ENCODE results near the gene TMEM198.

TMEM198 gene

GRCh38 chr2:219524817-219525216, 19.0 kb upstream of the TMEM198 start:
- peaks cover 11% of the 10 kb centered on the region for H3K4me1 ChIP-seq (ENCODE audit: insufficient read depth, low read length, poor library complexity, severe bottlenecking)
- H3K4me3 ChIP-seq (ENCODE audit: low read length, poor library complexity, severe bottlenecking), result no peak overlapping the region
- no peak overlapping the region for H3K4me2 ChIP-seq (ENCODE audit: low read depth, low read length, poor library complexity, severe bottlenecking)
- H3K9me2 ChIP-seq (replicated peaks; ENCODE audit: low read depth, low read length), result no peaks in the 10 kb centered on the region
- no peaks in the 10 kb centered on the region for H4K20me1 ChIP-seq (ENCODE audit: insufficient read depth, low read length, poor library complexity, severe bottlenecking)
- no peak overlapping the region for H3K9ac ChIP-seq (ENCODE audit: low read depth, low read length, poor library complexity, severe bottlenecking)
- H2AFZ ChIP-seq (ENCODE audit: low read length), result no peak overlapping the region
- H3K36me3 ChIP-seq (ENCODE audit: insufficient read depth, low read length), result no peaks in the 10 kb centered on the region
- no peaks in the 10 kb centered on the region for H3F3A ChIP-seq (ENCODE audit: low read depth)
- no peaks in the 10 kb centered on the region for H3K27me3 ChIP-seq (ENCODE audit: insufficient read depth, low read length, poor library complexity, severe bottlenecking)
- H3K79me2 ChIP-seq (ENCODE audit: insufficient read depth, low read length), result no peaks in the 10 kb centered on the region
- H3K9me3 ChIP-seq (ENCODE audit: insufficient read depth, low read depth, low read length), result no peaks in the 10 kb centered on the region
- TF ChIP-seq, protein P1, sequence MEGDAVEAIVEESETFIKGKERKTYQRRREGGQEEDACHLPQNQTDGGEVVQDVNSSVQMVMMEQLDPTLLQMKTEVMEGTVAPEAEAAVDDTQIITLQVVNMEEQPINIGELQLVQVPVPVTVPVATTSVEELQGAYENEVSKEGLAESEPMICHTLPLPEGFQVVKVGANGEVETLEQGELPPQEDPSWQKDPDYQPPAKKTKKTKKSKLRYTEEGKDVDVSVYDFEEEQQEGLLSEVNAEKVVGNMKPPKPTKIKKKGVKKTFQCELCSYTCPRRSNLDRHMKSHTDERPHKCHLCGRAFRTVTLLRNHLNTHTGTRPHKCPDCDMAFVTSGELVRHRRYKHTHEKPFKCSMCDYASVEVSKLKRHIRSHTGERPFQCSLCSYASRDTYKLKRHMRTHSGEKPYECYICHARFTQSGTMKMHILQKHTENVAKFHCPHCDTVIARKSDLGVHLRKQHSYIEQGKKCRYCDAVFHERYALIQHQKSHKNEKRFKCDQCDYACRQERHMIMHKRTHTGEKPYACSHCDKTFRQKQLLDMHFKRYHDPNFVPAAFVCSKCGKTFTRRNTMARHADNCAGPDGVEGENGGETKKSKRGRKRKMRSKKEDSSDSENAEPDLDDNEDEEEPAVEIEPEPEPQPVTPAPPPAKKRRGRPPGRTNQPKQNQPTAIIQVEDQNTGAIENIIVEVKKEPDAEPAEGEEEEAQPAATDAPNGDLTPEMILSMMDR (conservative IDR thresholded peaks at IDR 0.05; ENCODE audit: low read length), result no peak
- no peak for TF ChIP-seq EZH2phosphoT487 (IDR thresholded peaks at IDR 0.05; ENCODE audit: borderline replicate concordance)

DNA sequence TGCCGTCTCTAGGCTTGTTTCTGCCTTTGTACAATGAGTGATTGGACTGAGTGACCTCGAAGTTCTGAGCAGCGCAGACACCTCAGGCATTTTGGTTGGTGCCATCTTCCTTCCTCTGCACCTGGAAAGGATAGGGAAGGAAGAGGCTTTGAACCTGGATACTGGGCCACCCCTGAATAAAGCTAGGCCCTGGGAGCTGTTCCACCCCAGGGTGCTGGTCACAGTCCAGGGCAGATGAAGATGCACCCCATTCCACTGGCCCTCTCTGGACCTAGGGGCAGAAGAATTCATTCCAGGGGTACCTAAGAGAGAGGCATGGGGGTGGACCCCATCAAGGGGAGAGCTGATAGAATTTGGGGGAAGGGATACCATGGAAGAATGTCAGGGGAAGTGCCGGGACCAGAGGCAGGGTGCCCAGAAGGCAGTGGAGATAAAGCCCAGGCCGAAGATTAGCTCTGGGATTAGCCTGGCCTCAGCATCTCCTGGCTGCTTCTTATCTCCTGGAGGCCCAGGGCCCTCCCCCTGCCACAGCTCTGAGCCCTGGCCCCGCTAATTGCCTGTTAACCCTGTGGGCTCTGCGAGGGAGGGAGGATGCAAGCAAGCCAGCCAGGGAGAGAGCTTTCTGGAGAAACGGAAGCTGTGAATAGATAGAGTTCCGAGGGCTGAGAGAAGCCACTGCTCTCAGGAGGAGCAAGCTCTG, 18.1 kb upstream of the TMEM198 start:
- Histone ChIP-seq H3F3A (ENCODE audit: low read depth) (no peaks in the 10 kb centered on the region), H3K36me3 (ENCODE audit: insufficient read depth, low read length) (no peaks in the 10 kb centered on the region), H2AFZ (ENCODE audit: low read length) (no peak overlapping the region), H3K9ac (ENCODE audit: low read depth, low read length, poor library complexity, severe bottlenecking) (no peak overlapping the region), H3K4me2 (ENCODE audit: low read depth, low read length, poor library complexity, severe bottlenecking) (no peak overlapping the region), H3K4me3 (ENCODE audit: low read length, poor library complexity, severe bottlenecking) (no peak overlapping the region), H4K20me1 (ENCODE audit: insufficient read depth, low read length, poor library complexity, severe bottlenecking) (no peaks in the 10 kb centered on the region), H3K4me1 (ENCODE audit: insufficient read depth, low read length, poor library complexity, severe bottlenecking) (peaks cover 8% of the 10 kb centered on the region), H3K27me3 (ENCODE audit: insufficient read depth, low read length, poor library complexity, severe bottlenecking) (no peaks in the 10 kb centered on the region), H3K79me2 (ENCODE audit: insufficient read depth, low read length) (no peaks in the 10 kb centered on the region), H3K9me3 (ENCODE audit: insufficient read depth, low read depth, low read length) (no peaks in the 10 kb centered on the region), H3K9me2 (replicated peaks; ENCODE audit: low read depth, low read length) (no peaks in the 10 kb centered on the region)
- no peak for TF ChIP-seq EZH2phosphoT487 (IDR thresholded peaks at IDR 0.05; ENCODE audit: borderline replicate concordance)
- TF ChIP-seq, protein P1 (conservative IDR thresholded peaks at IDR 0.05; ENCODE audit: low read length), result no peak

GRCh38 chr2:219526320-219527075, 17.3 kb upstream of the TMEM198 start:
- H3K9me3 ChIP-seq (ENCODE audit: insufficient read depth, low read depth, low read length), result no peaks in the 10 kb centered on the region
- TF ChIP-seq, protein P1 (conservative IDR thresholded peaks at IDR 0.05; ENCODE audit: low read length), result no peak
- TF ChIP-seq EZH2phosphoT487 (IDR thresholded peaks at IDR 0.05; ENCODE audit: borderline replicate concordance), result no peak
- no peaks in the 10 kb centered on the region for H3K9me2 ChIP-seq (replicated peaks; ENCODE audit: low read depth, low read length)
- H3K4me1 ChIP-seq (ENCODE audit: insufficient read depth, low read length, poor library complexity, severe bottlenecking), result no peaks in the 10 kb centered on the region
- no peaks in the 10 kb centered on the region for H4K20me1 ChIP-seq (ENCODE audit: insufficient read depth, low read length, poor library complexity, severe bottlenecking)
- no peak overlapping the region for H3K4me3 ChIP-seq (ENCODE audit: low read length, poor library complexity, severe bottlenecking)
- no peaks in the 10 kb centered on the region for H3F3A ChIP-seq (ENCODE audit: low read depth)
- no peaks in the 10 kb centered on the region for H3K79me2 ChIP-seq (ENCODE audit: insufficient read depth, low read length)
- no peak overlapping the region for H3K9ac ChIP-seq (ENCODE audit: low read depth, low read length, poor library complexity, severe bottlenecking)
- no peaks in the 10 kb centered on the region for H3K27me3 ChIP-seq (ENCODE audit: insufficient read depth, low read length, poor library complexity, severe bottlenecking)
- no peak overlapping the region for H2AFZ ChIP-seq (ENCODE audit: low read length)
- no peaks in the 10 kb centered on the region for H3K36me3 ChIP-seq (ENCODE audit: insufficient read depth, low read length)
- H3K4me2 ChIP-seq (ENCODE audit: low read depth, low read length, poor library complexity, severe bottlenecking), result no peak overlapping the region

Measured in Loucy (cell line).